Suprapubic skin (tissue), 4 donors: ENCODE results near the gene SLC41A1. TPM values are rescaled to one million over a fixed set of nuclear protein-coding genes. Genes with fewer than 3 reads are reported as not detected.

Source experiments
- DNase-seq, 2 donors: peaks; one replicate each; pipeline ENCODE4 v3.0.0-alpha.2; 2019; ENCODE audit warnings: low spot score in 2 of 2
- H3K27ac ChIP-seq: fragments of 200-600 bp; sonication (generic); one replicate; pipeline ENCODE4 v1.5.1; 2019
- H3K27me3 ChIP-seq: fragments of 200-600 bp; sonication (generic); one replicate; pipeline ENCODE4 v1.5.1; 2019
- H3K36me3 ChIP-seq: fragments of 200-600 bp; sonication (generic); one replicate; pipeline ENCODE4 v1.5.1; 2019
- H3K4me1 ChIP-seq: fragments of 200-600 bp; sonication (generic); one replicate; pipeline ENCODE4 v1.5.1; 2019
- H3K4me3 ChIP-seq: fragments of 200-600 bp; sonication (generic); one replicate; pipeline ENCODE4 v1.5.1; 2019; ENCODE audit warnings: mild to moderate bottlenecking
- H3K9me3 ChIP-seq: fragments of 200-600 bp; sonication (generic); one replicate; pipeline ENCODE4 v1.5.1; 2019
- CTCF ChIP-seq, 2 donors: fragments of 200-600 bp in 1 of 2; fragments of 450-650 bp in 1 of 2; sonication (generic) in 1 of 2; IDR thresholded peaks; one replicate each; pipeline ENCODE4 v1.5.1; 2016 to 2019; ENCODE audit warnings: antibody characterized with exemption in 2 of 2, mild to moderate bottlenecking in 1 of 2, moderate library complexity in 1 of 2
- EP300 ChIP-seq: sonication (generic); formaldehyde crosslinking; IDR thresholded peaks from one replicate; pipeline ENCODE4 v1.6.1; 2017; ENCODE audit warnings: antibody characterized with exemption
- POLR2A ChIP-seq, 2 donors: fragments of 450-650 bp; IDR thresholded peaks; one replicate each; pipeline ENCODE4 v1.6.1; 2017; ENCODE audit warnings: antibody characterized with exemption in 2 of 2, mild to moderate bottlenecking in 2 of 2, moderate library complexity in 2 of 2
- POLR2AphosphoS5 ChIP-seq, 3 donors: sonication (generic); formaldehyde crosslinking; IDR thresholded peaks; one replicate each; pipeline ENCODE4 v1.6.1; 2017; ENCODE audit warnings: antibody characterized with exemption in 3 of 3
- WGBS: methylation state at CpG from one replicate; pipeline ENCODE4 v1.1.5; 2018; 5-methylcytosine and 5-hydroxymethylcytosine counted together
- total RNA-seq, 4 donors: library from RNA; depleted of rRNA; stranded (reverse); fragments of >200 nt; gene quantifications; one replicate each; pipeline ENCODE4 v1.1.0, GENCODE V29; 2016

SLC41A1 gene
- total RNA-seq, 4 donors from 2014 or later, result 14.6 to 20.8 (median 16.7) TPM

- TF ChIP-seq CTCF (IDR thresholded peaks at IDR 0.05) (no peak), POLR2A (IDR thresholded peaks at IDR 0.05) (no peak), EP300 (no peak), POLR2AphosphoS5 (IDR thresholded peaks at IDR 0.05) (no peak)
- no peak overlapping the region for H3K4me3 ChIP-seq
- DNase-seq, result no peak
These were observed 61.9 kb downstream of the SLC41A1 start for GRCh38 chr1:205751036-205751651.

GRCh38 chr1:205750138-205751035 is 62.6 kb downstream of the SLC41A1 start, which contains the start of gene NUCKS1:
NUCKS1 (minus strand) TSS chr1:205750182; CDS start chr1:205749973, 209 bp downstream.
- peaks cover 32% of the 10 kb centered on the region for H3K4me1 ChIP-seq
- no peaks in the 10 kb centered on the region for H3K27me3 ChIP-seq
- peak within 1 kb of the TSS; percentile 100 for H3K27ac ChIP-seq
- DNase-seq, result peak; percentile 99
- 0% methylated on average over 27 of the region's 27 CpGs for WGBS
- TF ChIP-seq CTCF (IDR thresholded peaks at IDR 0.05), result peak in 1 of 2 donors; percentile 18
- peak in 2 of 3 donors; percentile 10 to 39 for TF ChIP-seq POLR2AphosphoS5 (IDR thresholded peaks at IDR 0.05)
- TF ChIP-seq POLR2A (IDR thresholded peaks at IDR 0.05), result no peak
- peak within 1 kb of the TSS; percentile 94 for H3K4me3 ChIP-seq
- no peaks in the 10 kb centered on the region for H3K9me3 ChIP-seq
- H3K36me3 ChIP-seq, result no peaks in the 10 kb centered on the region

More at GRCh38 chr1:205751036-205751651, 61.9 kb downstream of the SLC41A1 start:
- Histone ChIP-seq H3K9me3 (no peaks in the 10 kb centered on the region), H3K4me1 (peaks cover 24% of the 10 kb centered on the region), H3K36me3 (no peaks in the 10 kb centered on the region), H3K27me3 (no peaks in the 10 kb centered on the region), H3K27ac (no peak overlapping the region)
- WGBS, result 62% methylated on average over 13 of the region's 13 CpGs

GRCh38 chr1:205749234-205750137 is 63.5 kb downstream of the SLC41A1 start:
- DNase-seq, result peak; percentile 96 to 97
- Histone ChIP-seq H3K9me3 (no peaks in the 10 kb centered on the region), H3K27ac (peak overlapping the region; percentile 100), H3K4me3 (peak overlapping the region; percentile 94), H3K27me3 (no peaks in the 10 kb centered on the region), H3K36me3 (no peaks in the 10 kb centered on the region), H3K4me1 (peaks cover 38% of the 10 kb centered on the region)
- 0% methylated on average over 24 of the region's 81 CpGs for WGBS
- no peak for TF ChIP-seq CTCF (IDR thresholded peaks at IDR 0.05)
- TF ChIP-seq POLR2AphosphoS5 (IDR thresholded peaks at IDR 0.05), result peak in 2 of 3 donors; percentile 58 to 70
- TF ChIP-seq POLR2A (IDR thresholded peaks at IDR 0.05), result peak in 1 of 2 donors; percentile 85

- TF ChIP-seq POLR2AphosphoS5 (IDR thresholded peaks at IDR 0.05), result no peak
- no peak for TF ChIP-seq CTCF (IDR thresholded peaks at IDR 0.05)
- TF ChIP-seq EP300, result no peak
- no peak for TF ChIP-seq POLR2A (IDR thresholded peaks at IDR 0.05)
- peak; percentile 87 to 89 for DNase-seq
- Histone ChIP-seq H3K9me3 (no peaks in the 10 kb centered on the region), H3K4me1 (peaks cover 45% of the 10 kb centered on the region), H3K4me3 (peak overlapping the region; percentile 94), H3K27me3 (no peaks in the 10 kb centered on the region), H3K27ac (peak overlapping the region; percentile 100), H3K36me3 (no peaks in the 10 kb centered on the region)
- under 1% methylated on average over 25 of the region's 25 CpGs for WGBS
These were observed 64.4 kb downstream of the SLC41A1 start for GRCh38 chr1:205748403-205749233.
